Mesenchymal stem cell (in vitro differentiated cells and primary cell): ENCODE data around the gene TIMM13.
A peak's percentile ranks its signal among the peaks of the same experiment; 100 is the strongest.

ENCODE experiments used
- DNase-seq: peaks from one replicate; pipeline ENCODE4 v3.0.0-alpha.2; 2013
- H2AFZ ChIP-seq: one replicate; pipeline ENCODE4 v1.6.1; 2013; ENCODE audit warnings: low read depth, mild to moderate bottlenecking, control low read depth, inconsistent platforms, low read length, moderate library complexity
- H2AK5ac ChIP-seq: 2 replicates; pipeline ENCODE4 v1.6.1; 2013; ENCODE audit warnings: low read length, moderate library complexity, mild to moderate bottlenecking, inconsistent platforms; ENCODE audit not compliant: severe bottlenecking
- H2BK120ac ChIP-seq: one replicate; pipeline ENCODE4 v1.6.1; 2013; ENCODE audit warnings: low read depth, mild to moderate bottlenecking, inconsistent platforms, low read length, moderate library complexity
- H2BK12ac ChIP-seq, 2 experiments: one replicate each; pipeline ENCODE4 v1.6.1; 2013; ENCODE audit warnings: inconsistent platforms in 2 of 2, low read length in 2 of 2, mild to moderate bottlenecking in 2 of 2, moderate library complexity in 2 of 2, control low read depth in 1 of 2
- H2BK15ac ChIP-seq: one replicate; pipeline ENCODE4 v1.6.1; 2013; ENCODE audit warnings: mild to moderate bottlenecking, low read depth, inconsistent platforms; ENCODE audit not compliant: poor library complexity, severe bottlenecking
- H2BK5ac ChIP-seq: 2 replicates; pipeline ENCODE4 v1.6.1; 2013; ENCODE audit warnings: low read depth, mild to moderate bottlenecking, low read length, control low read depth, inconsistent platforms; ENCODE audit not compliant: poor library complexity, severe bottlenecking
- H3K14ac ChIP-seq, 2 experiments: one replicate each; pipeline ENCODE4 v1.6.1; 2013; ENCODE audit warnings: inconsistent platforms in 2 of 2, low read length in 2 of 2, control low read depth in 1 of 2, mild to moderate bottlenecking in 1 of 2, moderate library complexity in 1 of 2
- H3K18ac ChIP-seq, 2 experiments: one replicate each; pipeline ENCODE4 v1.6.1; 2013; ENCODE audit warnings: inconsistent platforms in 2 of 2, low read length in 2 of 2, control low read depth in 1 of 2, low read depth in 1 of 2, mild to moderate bottlenecking in 1 of 2
- H3K23ac ChIP-seq, 2 experiments: one replicate each; pipeline ENCODE4 v1.6.1; 2013; ENCODE audit warnings: inconsistent platforms in 2 of 2, low read length in 2 of 2, mild to moderate bottlenecking in 2 of 2, moderate library complexity in 2 of 2, control low read depth in 1 of 2
- H3K27ac ChIP-seq: 2 replicates; pipeline ENCODE4 v1.5.1; 2013; ENCODE audit warnings: mild to moderate bottlenecking, moderate library complexity, low read length, control low read depth, inconsistent platforms; ENCODE audit not compliant: poor library complexity, severe bottlenecking
- H3K27me3 ChIP-seq, 2 experiments: 2 replicates each; pipeline versions ENCODE4 v1.6.1 to v1.7.0; 2013; ENCODE audit warnings: low read length in 2 of 2, mild to moderate bottlenecking in 2 of 2, moderate library complexity in 2 of 2, control low read depth in 1 of 2, inconsistent platforms in 1 of 2; ENCODE audit not compliant: control insufficient read depth in 1 of 2, insufficient read depth in 1 of 2
- H3K36me3 ChIP-seq, 2 experiments: 2 replicates each; pipeline versions ENCODE4 v1.6.1 to v1.7.0; 2013; ENCODE audit warnings: low read length in 2 of 2, control low read depth in 1 of 2, inconsistent platforms in 1 of 2, low read depth in 1 of 2, mild to moderate bottlenecking in 1 of 2; ENCODE audit not compliant: insufficient read depth in 2 of 2, control insufficient read depth in 1 of 2
- H3K4ac ChIP-seq, 2 experiments: one replicate each; pipeline ENCODE4 v1.6.1; 2013; ENCODE audit warnings: inconsistent platforms in 2 of 2, low read length in 2 of 2, mild to moderate bottlenecking in 2 of 2, moderate library complexity in 2 of 2, control low read depth in 1 of 2, low read depth in 1 of 2
- H3K4me1 ChIP-seq: 2 replicates; pipeline ENCODE4 v1.6.1; 2013; ENCODE audit warnings: low read depth, low read length, control low read depth; ENCODE audit not compliant: control insufficient read depth, insufficient read depth
- H3K4me2 ChIP-seq: 2 replicates; pipeline ENCODE4 v1.6.1; 2013; ENCODE audit warnings: low read length, mild to moderate bottlenecking, inconsistent platforms; ENCODE audit not compliant: poor library complexity, severe bottlenecking
- H3K4me3 ChIP-seq, 2 experiments: 2 replicates each; pipeline versions ENCODE4 v1.5.1 to v1.7.0; 2013; ENCODE audit warnings: low read length in 2 of 2, mild to moderate bottlenecking in 2 of 2, control low read depth in 1 of 2, low read depth in 1 of 2; ENCODE audit not compliant: insufficient read depth in 1 of 2
- H3K79me1 ChIP-seq: replicated peaks from 2 replicates; pipeline ENCODE4 v1.6.1; 2013; ENCODE audit warnings: mild to moderate bottlenecking, control low read depth, low read length, inconsistent platforms; ENCODE audit not compliant: poor library complexity, severe bottlenecking
- H3K9ac ChIP-seq: 2 replicates; pipeline ENCODE4 v1.7.0; 2013; ENCODE audit warnings: mild to moderate bottlenecking, low read length, moderate library complexity
- H3K9me3 ChIP-seq: 2 replicates; pipeline ENCODE4 v1.7.0; 2013; ENCODE audit warnings: mild to moderate bottlenecking, low read length; ENCODE audit not compliant: control insufficient read depth
- H4K8ac ChIP-seq: one replicate; pipeline ENCODE4 v1.6.1; 2013; ENCODE audit warnings: inconsistent platforms, mild to moderate bottlenecking, low read length, moderate library complexity
- H4K91ac ChIP-seq: one replicate; pipeline ENCODE4 v1.6.1; 2013; ENCODE audit warnings: mild to moderate bottlenecking, low read length, inconsistent platforms
- WGBS: methylation state at CpG from one replicate; pipeline ENCODE4 v1.1.7; 2013; ENCODE audit warnings: mixed read lengths; 5-methylcytosine and 5-hydroxymethylcytosine counted together

Gene TIMM13

DNA sequence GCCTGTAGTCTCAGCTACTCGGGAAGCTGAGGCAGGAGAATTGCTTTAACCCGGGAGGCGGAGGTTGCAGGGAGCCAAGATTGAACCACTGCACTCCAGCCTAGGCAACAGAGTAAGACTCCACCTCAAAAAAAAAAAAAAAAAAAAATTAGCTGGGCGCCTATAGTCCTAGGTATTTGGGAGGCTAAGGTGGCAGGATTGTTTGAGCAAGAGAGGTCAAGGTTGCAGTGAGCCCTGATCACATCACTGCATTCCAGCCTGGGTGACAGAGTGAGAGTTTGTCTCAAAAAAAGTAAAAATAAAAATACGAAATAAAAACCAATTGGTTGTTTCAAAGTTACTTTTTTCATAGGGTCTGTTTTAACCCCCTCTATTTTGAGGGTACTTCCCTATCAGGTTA, 30.7 kb upstream of the TIMM13 start:
- no peak overlapping the region for H2BK120ac ChIP-seq
- 100% methylated on average over 4 of the region's 5 CpGs for WGBS
- no peak overlapping the region for H3K4ac ChIP-seq
- peaks cover 4% of the 10 kb centered on the region for H3K79me1 ChIP-seq
- no peak overlapping the region for H3K23ac ChIP-seq
- no peak overlapping the region for H4K8ac ChIP-seq
- no peak overlapping the region for H2BK5ac ChIP-seq
- H4K91ac ChIP-seq = no peak overlapping the region
- peaks cover 31% of the 10 kb centered on the region for H3K4me1 ChIP-seq
- no peak overlapping the region for H3K4me3 ChIP-seq
- H2AFZ ChIP-seq = no peak overlapping the region
- no peak overlapping the region for H2BK12ac ChIP-seq
- no peak overlapping the region for H3K27ac ChIP-seq
- no peak for DNase-seq
- no peak overlapping the region for H2BK15ac ChIP-seq
- no peak overlapping the region for H3K4me2 ChIP-seq
- peaks cover 0 to 5% of the 10 kb centered on the region in 2 experiments for H3K36me3 ChIP-seq
- no peak overlapping the region for H3K9ac ChIP-seq
- no peak overlapping the region for H3K18ac ChIP-seq
- H3K14ac ChIP-seq = no peak overlapping the region
- no peak overlapping the region for H2AK5ac ChIP-seq
- H3K27me3 ChIP-seq = no peaks in the 10 kb centered on the region
- H3K9me3 ChIP-seq = no peaks in the 10 kb centered on the region

DNA sequence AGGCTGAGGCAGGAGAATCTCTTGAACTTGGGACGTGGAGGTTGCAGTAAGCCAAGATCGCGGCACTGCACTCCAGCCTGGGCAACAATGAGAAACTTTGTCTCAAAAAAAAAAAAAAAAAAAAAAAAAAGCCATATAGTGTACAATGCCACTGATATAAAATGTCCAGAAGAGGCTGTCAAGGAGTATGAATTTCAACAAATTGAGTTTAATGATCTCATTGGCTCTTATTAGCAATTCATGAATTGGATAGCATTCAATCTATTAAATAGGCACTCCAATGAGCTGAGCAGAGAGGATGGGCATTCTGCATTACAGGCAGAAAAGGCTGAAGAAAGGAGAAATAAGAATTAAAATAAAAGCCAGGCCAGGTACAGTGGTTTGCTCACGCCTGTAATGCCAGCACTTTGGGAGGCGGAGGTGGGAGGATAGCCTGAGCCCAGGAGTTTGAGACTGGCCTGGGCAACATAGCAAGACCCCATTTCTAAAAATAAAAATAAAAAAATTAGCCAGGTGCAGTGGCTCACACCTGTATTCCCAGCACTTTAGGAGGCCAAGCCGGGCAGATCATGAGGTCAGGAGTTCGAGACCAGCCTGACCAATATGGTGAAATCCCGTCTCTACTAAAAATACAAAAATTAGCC, 30.1 kb upstream of the TIMM13 start:
- Histone ChIP-seq H2AK5ac (no peak overlapping the region), H3K4ac (peak overlapping the region; percentile 32 to 71), H3K9ac (peak overlapping the region; percentile 78), H3K4me3 (peak overlapping the region in 1 of 2 experiments; percentile 77), H2BK12ac (no peak overlapping the region), H3K4me1 (peaks cover 37% of the 10 kb centered on the region), H4K8ac (peak overlapping the region; percentile 91), H3K27ac (no peak overlapping the region), H3K36me3 (peaks cover 0 to 10% of the 10 kb centered on the region in 2 experiments), H3K9me3 (no peaks in the 10 kb centered on the region), H2BK15ac (no peak overlapping the region), H4K91ac (peak overlapping the region; percentile 22), H3K79me1 (peaks cover 4% of the 10 kb centered on the region), H3K14ac (no peak overlapping the region), H3K23ac (no peak overlapping the region), H2BK120ac (no peak overlapping the region), H3K18ac (peak overlapping the region in 1 of 2 experiments; percentile 29), H2AFZ (no peak overlapping the region), H2BK5ac (no peak overlapping the region), H3K27me3 (no peaks in the 10 kb centered on the region), H3K4me2 (no peak overlapping the region)
- no peak for DNase-seq
- 97% methylated on average over 5 of the region's 8 CpGs for WGBS

DNA sequence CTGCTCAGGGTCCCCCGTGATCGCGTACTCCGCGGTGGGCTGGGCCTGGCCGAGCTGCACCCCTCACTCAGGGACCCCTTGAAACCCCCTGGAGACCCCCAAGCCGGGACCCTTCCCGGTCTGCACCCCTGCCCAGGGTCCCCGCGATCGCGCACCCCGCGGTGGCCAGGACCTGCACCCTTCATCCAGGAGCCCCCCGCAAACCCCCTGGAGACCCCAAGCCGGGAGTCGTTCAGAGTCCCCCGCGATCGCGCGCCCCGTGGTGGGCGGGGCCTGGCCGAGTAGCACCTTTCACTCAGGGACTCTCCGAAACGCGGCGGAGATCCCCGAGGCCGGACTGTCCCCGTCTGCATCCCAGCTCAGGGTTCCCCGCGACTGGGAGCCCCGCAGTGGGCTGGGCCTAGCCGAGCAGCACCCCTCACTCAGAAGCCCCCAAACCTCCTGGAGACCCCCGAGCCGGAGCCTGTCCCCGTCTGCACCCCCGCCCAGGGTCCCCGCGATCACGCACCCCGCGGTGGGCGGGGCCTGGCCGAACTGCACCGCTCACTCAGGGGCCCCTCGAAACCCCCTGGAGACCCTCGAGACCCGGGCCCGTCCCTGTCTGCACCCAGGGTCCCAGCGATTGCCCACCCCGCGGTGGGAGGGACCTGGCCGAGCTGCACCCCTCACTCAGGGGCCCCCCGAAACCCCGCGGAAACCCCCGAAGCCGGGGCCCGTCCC, 28.6 kb upstream of the TIMM13 start:
- peak; percentile 46 for DNase-seq
- Histone ChIP-seq H3K23ac (peak overlapping the region; percentile 52 to 72), H2BK12ac (peak overlapping the region in 1 of 2 experiments; percentile 30), H3K14ac (peak overlapping the region; percentile 48 to 93), H3K79me1 (peaks cover 7% of the 10 kb centered on the region), H2AK5ac (no peak overlapping the region), H2BK120ac (peak overlapping the region; percentile 58), H3K36me3 (peaks cover 2 to 21% of the 10 kb centered on the region in 2 experiments), H2AFZ (no peak overlapping the region), H3K4me3 (peak overlapping the region; percentile 89 to 91), H3K9me3 (no peaks in the 10 kb centered on the region), H3K27ac (no peak overlapping the region), H4K91ac (peak overlapping the region; percentile 78), H3K4ac (peak overlapping the region; percentile 31 to 87), H3K4me1 (peaks cover 30% of the 10 kb centered on the region), H2BK5ac (no peak overlapping the region), H3K27me3 (no peaks in the 10 kb centered on the region), H2BK15ac (peak overlapping the region; percentile 67), H4K8ac (no peak overlapping the region), H3K4me2 (peak overlapping the region; percentile 99), H3K9ac (peak overlapping the region; percentile 89), H3K18ac (peak overlapping the region; percentile 92 to 99)
- 2% methylated on average over 59 of the region's 62 CpGs for WGBS
